NT2/D1 (cell line): ENCODE results near the gene POU2F2.

Experiments
- DNase-seq: peaks from one replicate; pipeline ENCODE4 v3.0.0-alpha.2; 2011; ENCODE audit warnings: low read depth, low spot score
- H3K27me3 ChIP-seq: 2 replicates; pipeline ENCODE4 v1.6.0; 2011; ENCODE audit warnings: mild to moderate bottlenecking; ENCODE audit not compliant: insufficient read length, insufficient read depth
- H3K36me3 ChIP-seq: 2 replicates; pipeline ENCODE4 v1.6.1; 2011; ENCODE audit warnings: mild to moderate bottlenecking, low read length, mixed read lengths; ENCODE audit not compliant: insufficient read depth, insufficient read length
- H3K4me1 ChIP-seq: 2 replicates; pipeline ENCODE4 v1.5.1; 2011; ENCODE audit not compliant: insufficient read depth, insufficient read length
- H3K4me3 ChIP-seq: 2 replicates; pipeline ENCODE4 v1.5.1; 2011; ENCODE audit warnings: low read depth; ENCODE audit not compliant: insufficient read length
- H3K9ac ChIP-seq: 2 replicates; pipeline ENCODE4 v1.6.0; 2011; ENCODE audit warnings: low read depth; ENCODE audit not compliant: insufficient read length
- H3K9me3 ChIP-seq: 2 replicates; pipeline ENCODE4 v1.5.1; 2011; ENCODE audit warnings: mild to moderate bottlenecking, low read length; ENCODE audit not compliant: insufficient read depth
- SUZ12 ChIP-seq: IDR thresholded peaks from 2 replicates; pipeline ENCODE4 v1.6.1; 2011; ENCODE audit not compliant: insufficient read length, insufficient read depth; ENCODE audit errors: extremely low read depth
- YY1 ChIP-seq: IDR thresholded peaks from 2 replicates; pipeline ENCODE4 v1.6.1; 2011; ENCODE audit not compliant: insufficient read length, insufficient read depth
- ZNF274 ChIP-seq: IDR thresholded peaks from 2 replicates; pipeline ENCODE4 v1.6.1; 2011; ENCODE audit warnings: mild to moderate bottlenecking, low read depth, low read length

Gene POU2F2

DNA sequence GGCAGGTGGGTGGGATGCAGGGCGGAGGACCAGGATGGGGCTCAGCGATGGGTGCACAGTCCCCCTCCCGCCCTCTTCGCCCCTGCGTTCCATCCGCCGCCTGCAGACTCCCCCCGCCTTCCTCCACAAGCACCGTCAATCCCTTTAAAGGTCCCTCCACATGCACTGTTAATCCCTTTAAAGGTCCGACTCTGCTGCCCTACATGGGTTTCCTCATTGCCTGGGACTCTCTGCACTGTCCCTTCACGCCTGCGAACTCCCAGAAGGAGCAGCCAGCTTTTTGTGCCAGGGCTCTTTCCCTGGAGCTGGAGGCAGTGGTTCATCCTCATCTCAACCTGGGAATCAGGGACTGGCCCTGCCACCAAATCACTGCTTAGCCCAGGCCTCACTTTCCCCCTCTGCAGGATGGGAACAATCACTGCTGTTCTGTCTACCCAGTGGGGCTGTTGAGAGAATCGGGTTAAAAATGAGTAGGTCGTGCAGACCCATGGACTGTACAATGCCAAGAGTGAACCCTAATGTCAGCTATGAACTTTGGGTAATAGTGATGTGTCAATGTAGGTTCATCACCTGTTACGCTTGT is 35.9 kb downstream of the POU2F2 start:
- Histone ChIP-seq H3K9me3 (no peaks in the 10 kb centered on the region), H3K9ac (no peak overlapping the region), H3K4me3 (no peak overlapping the region), H3K36me3 (no peaks in the 10 kb centered on the region), H3K4me1 (peaks cover 9% of the 10 kb centered on the region), H3K27me3 (no peaks in the 10 kb centered on the region)
- DNase-seq, result no peak
- no peak for TF ChIP-seq SUZ12
- TF ChIP-seq YY1, result no peak
- no peak for TF ChIP-seq ZNF274

DNA sequence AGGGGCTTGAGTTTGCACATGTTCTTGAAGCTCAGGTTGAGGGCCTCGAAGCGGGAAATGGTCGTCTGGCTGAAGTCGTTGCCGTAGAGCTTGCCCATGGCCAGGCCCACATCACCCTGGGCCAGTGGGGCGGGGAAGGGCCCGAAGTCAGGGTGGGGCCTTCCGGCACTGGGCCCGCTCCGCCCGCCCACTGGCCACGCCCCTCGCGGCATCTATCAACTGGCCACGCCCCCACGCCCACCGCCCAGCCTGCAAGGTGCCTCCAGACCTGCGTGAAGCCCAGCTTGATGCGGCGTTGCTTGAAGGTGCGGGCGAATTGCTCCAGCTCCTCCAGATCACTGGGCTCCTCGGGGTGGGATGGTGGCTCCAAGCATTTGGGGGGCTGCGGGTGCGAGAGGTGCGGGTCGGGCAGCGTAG is 36.4 kb downstream of the POU2F2 start:
- H3K4me1 ChIP-seq, result peaks cover 12% of the 10 kb centered on the region
- no peak overlapping the region for H3K9ac ChIP-seq
- DNase-seq, result no peak
- H3K4me3 ChIP-seq, result no peak overlapping the region
- no peaks in the 10 kb centered on the region for H3K27me3 ChIP-seq
- H3K9me3 ChIP-seq, result no peaks in the 10 kb centered on the region
- H3K36me3 ChIP-seq, result no peaks in the 10 kb centered on the region
- TF ChIP-seq ZNF274, result no peak
- no peak for TF ChIP-seq SUZ12
- TF ChIP-seq YY1, result no peak

DNA sequence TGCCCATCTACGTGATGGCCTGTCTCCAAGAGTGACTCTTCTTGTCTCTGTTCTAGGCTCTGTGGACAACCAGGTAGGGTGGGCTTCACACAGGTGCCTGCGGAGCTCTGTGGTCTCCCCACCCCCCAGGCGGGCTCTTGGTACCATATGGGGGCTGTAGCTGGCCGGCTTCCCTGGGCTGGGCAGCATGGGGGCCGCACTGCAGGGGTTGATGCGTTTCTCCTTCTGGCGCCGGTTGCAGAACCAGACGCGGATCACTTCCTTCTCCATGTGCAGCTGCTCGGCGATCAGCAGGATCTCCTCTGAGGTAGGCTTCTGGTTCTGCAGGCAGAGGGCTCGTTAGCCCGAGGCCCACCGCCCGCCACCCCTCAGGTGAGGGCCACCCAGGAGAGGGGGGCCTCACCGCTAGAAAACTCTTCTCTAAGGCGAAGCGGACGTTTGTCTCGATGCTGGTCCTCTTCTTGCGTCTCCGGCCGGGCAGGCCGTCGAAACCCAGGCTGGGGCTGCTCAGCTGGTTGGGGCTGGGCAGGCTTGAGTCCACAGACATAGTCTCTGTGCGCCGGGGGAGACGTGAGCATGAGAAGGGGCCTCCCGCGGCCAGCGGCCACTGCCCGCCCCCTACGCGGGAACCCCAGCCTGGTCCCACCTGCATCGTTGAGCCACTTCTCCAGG is 37.0 kb downstream of the POU2F2 start:
- no peaks in the 10 kb centered on the region for H3K36me3 ChIP-seq
- H3K4me3 ChIP-seq, result no peak overlapping the region
- no peak overlapping the region for H3K9ac ChIP-seq
- DNase-seq, result no peak
- peaks cover 12% of the 10 kb centered on the region for H3K4me1 ChIP-seq
- no peaks in the 10 kb centered on the region for H3K9me3 ChIP-seq
- TF ChIP-seq SUZ12, result no peak
- no peak for TF ChIP-seq ZNF274
- TF ChIP-seq YY1, result no peak
- H3K27me3 ChIP-seq, result no peaks in the 10 kb centered on the region

DNA sequence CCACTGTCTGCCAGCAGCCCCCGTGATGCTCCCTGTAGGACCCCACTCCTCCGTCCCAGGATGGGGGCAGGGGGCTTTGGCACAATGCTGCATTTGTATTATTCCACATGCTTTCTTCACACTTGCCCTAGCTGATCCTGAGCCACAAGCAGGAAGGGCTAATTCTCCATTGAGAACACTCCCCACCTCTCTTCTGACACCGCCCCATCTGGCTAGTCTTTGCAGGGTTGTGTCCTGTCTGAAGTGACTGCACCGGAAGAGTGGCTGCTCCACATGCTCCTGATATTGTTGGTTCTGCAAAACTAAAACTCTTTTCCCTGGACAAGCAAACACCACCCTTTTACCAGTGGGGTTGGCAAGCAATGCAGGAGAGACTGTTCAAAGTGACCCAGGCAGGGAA is 38.3 kb downstream of the POU2F2 start:
- Histone ChIP-seq H3K9me3 (no peaks in the 10 kb centered on the region), H3K27me3 (no peaks in the 10 kb centered on the region), H3K9ac (no peak overlapping the region), H3K4me3 (no peak overlapping the region), H3K36me3 (no peaks in the 10 kb centered on the region), H3K4me1 (peaks cover 8% of the 10 kb centered on the region)
- TF ChIP-seq YY1 (no peak), SUZ12 (no peak), ZNF274 (no peak)
- no peak for DNase-seq

DNA sequence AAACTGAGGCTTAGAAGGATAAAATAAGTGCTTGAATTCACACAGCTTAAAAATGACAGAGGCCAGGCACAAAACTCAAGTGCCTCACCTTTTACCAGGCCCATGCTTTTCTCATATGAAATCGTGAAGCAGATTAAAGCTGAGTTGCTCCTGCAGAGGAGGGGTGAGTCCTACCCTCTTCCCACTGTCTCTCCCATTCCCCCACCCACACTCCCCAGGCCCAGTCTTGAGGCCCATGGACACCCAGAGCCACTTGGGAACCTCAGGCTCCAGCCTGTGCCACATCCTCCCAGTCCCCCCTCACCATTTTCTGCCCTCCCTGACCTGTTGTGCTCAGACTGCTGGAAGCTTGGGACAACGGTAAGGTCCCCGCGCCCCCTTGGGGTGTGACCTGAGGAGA is 38.7 kb downstream of the POU2F2 start:
- Histone ChIP-seq H3K4me3 (no peak overlapping the region), H3K27me3 (no peaks in the 10 kb centered on the region), H3K4me1 (peaks cover 8% of the 10 kb centered on the region), H3K9me3 (no peaks in the 10 kb centered on the region), H3K36me3 (no peaks in the 10 kb centered on the region), H3K9ac (no peak overlapping the region)
- TF ChIP-seq SUZ12 (no peak), YY1 (no peak), ZNF274 (no peak)
- no peak for DNase-seq

DNA sequence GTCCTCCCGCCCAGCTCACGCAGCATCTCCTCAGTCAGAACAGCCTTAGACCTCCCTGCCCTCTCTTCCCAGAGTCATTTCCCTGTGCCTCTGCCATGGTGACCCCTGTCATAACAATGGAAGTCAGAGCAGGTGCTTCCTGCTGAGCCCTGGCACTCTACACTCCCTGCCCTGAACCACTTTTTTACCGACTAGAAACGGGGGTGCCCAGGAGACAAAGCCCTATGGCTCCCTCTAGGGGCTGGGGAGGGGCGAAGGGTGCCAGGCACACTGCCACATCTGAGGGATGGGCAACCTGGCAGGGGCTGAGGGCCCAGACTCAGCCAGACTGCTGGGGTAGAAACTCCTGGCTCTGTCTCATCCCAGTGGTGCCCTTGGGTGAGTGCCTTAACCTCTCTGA is 39.9 kb downstream of the POU2F2 start:
- Histone ChIP-seq H3K4me3 (no peak overlapping the region), H3K27me3 (no peaks in the 10 kb centered on the region)

DNA sequence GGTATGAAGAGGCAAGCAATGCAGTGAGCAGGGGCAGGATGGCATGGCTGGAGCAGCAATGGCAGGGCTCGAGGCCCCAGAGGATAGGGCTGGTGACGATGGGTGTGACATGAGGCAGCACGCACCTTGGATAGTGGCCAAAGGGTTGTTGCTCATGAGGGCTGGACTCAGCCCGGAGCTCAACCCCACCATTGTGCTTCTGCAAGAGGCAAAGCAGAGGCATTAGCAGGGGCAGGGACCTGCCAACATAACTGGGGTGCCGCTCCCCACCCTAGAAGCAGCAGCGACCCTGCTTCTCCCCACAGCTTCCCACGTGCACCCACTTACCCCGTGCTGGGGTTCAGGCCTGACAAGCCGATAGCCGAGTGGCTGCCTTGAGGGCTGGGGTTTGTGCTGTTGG is 40.5 kb downstream of the POU2F2 start:
- H3K9me3 ChIP-seq, result no peaks in the 10 kb centered on the region
- H3K36me3 ChIP-seq, result no peaks in the 10 kb centered on the region
- no peak for DNase-seq
- peaks cover 8% of the 10 kb centered on the region for H3K4me1 ChIP-seq
- H3K4me3 ChIP-seq, result no peak overlapping the region
- H3K27me3 ChIP-seq, result no peaks in the 10 kb centered on the region
- H3K9ac ChIP-seq, result no peak overlapping the region
- TF ChIP-seq ZNF274 (no peak), YY1 (no peak), SUZ12 (no peak)

More for the DNA sequence above, 39.9 kb downstream of the POU2F2 start:
- H3K4me1 ChIP-seq, result peaks cover 8% of the 10 kb centered on the region
- no peak overlapping the region for H3K9ac ChIP-seq
- no peak for DNase-seq
- TF ChIP-seq SUZ12 (no peak), YY1 (no peak), ZNF274 (no peak)
- no peaks in the 10 kb centered on the region for H3K9me3 ChIP-seq
- H3K36me3 ChIP-seq, result no peaks in the 10 kb centered on the region

DNA sequence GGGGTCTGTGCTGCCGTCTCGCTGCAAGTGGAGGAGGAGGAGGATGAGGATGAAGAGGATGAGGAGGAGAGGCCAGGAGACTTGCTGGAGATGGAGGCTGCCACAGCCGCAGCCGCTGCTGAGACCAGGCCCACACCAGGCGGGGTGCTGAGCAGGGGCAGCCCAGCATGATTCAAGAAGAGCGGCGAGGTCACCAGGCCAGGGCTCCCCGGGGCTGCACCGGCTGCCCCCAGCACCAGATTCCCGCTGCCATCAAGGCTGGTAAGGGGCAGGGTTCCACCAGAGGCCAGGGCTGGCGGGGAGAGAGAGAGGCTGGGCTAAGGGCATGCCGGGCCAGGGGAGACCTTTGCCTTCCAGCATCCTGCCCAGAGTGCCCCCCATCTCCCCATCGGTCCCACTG is 40.9 kb downstream of the POU2F2 start:
- Histone ChIP-seq H3K36me3 (no peaks in the 10 kb centered on the region), H3K27me3 (no peaks in the 10 kb centered on the region), H3K4me1 (peaks cover 10% of the 10 kb centered on the region), H3K4me3 (no peak overlapping the region), H3K9ac (no peak overlapping the region), H3K9me3 (no peaks in the 10 kb centered on the region)
- DNase-seq, result no peak
- TF ChIP-seq YY1, result no peak
- TF ChIP-seq ZNF274, result no peak
- TF ChIP-seq SUZ12, result no peak
